Breast epithelium (tissue), 4 donors: ENCODE data around the gene CD164L2. TPM values are rescaled to one million over a fixed set of nuclear protein-coding genes. Genes with fewer than 3 reads are reported as not detected.
A peak's percentile ranks its signal among the peaks of the same experiment; 100 is the strongest.

Experiments
- DNase-seq, 2 donors: peaks; one replicate each; pipeline ENCODE4 v3.0.0-alpha.2; 2019; ENCODE audit warnings: low spot score in 2 of 2
- H3K27ac ChIP-seq, 2 donors: fragments of 200-600 bp; sonication (generic) in 1 of 2; one replicate each; pipeline ENCODE4 v1.5.1; 2016 to 2019; ENCODE audit warnings: mild to moderate bottlenecking in 1 of 2
- H3K27me3 ChIP-seq, 2 donors: fragments of 200-600 bp; sonication (generic) in 1 of 2; one replicate each; pipeline versions ENCODE4 v1.5.1 to v1.6.0; 2017 to 2019; ENCODE audit warnings: control low read depth in 1 of 2, mild to moderate bottlenecking in 1 of 2
- H3K36me3 ChIP-seq: fragments of 200-600 bp; one replicate; pipeline ENCODE4 v1.5.1; 2019
- H3K4me1 ChIP-seq, 2 donors: fragments of 200-600 bp; sonication (generic); one replicate each; pipeline ENCODE4 v1.5.1; 2016 to 2019; ENCODE audit warnings: control low read depth in 1 of 2
- H3K4me3 ChIP-seq, 3 donors: fragments of 200-600 bp; sonication (generic); 1 replicate in 2 of 3; 2 replicates in 1 of 3; pipeline ENCODE4 v1.5.1; 2016 to 2019; ENCODE audit warnings: mild to moderate bottlenecking in 3 of 3, moderate library complexity in 2 of 3
- H3K9me3 ChIP-seq, 2 donors: fragments of 200-600 bp; sonication (generic) in 1 of 2; one replicate each; pipeline ENCODE4 v1.5.1; 2016 to 2019; ENCODE audit warnings: control low read depth in 1 of 2
- POLR2A ChIP-seq: fragments of 450-650 bp; IDR thresholded peaks from one replicate; pipeline ENCODE4 v1.6.1; 2016; ENCODE audit warnings: antibody characterized with exemption, mild to moderate bottlenecking, moderate library complexity
- POLR2AphosphoS5 ChIP-seq, 3 donors: sonication (generic); formaldehyde crosslinking; IDR thresholded peaks; one replicate each; pipeline ENCODE4 v1.6.1; 2017; ENCODE audit warnings: antibody characterized with exemption in 3 of 3
- intact Hi-C: fragments of 100-400 bp; cut with DNase I; formaldehyde crosslinking; loops from one replicate; pipeline ENCODE4 v1.15.1; 2023; ENCODE audit warnings: low total_unique reads
- total RNA-seq, 3 donors: library from RNA; depleted of rRNA; stranded (reverse); fragments of >200 nt; gene quantifications; one replicate each; pipeline ENCODE4 v1.1.0, GENCODE V29; 2016
- TF ChIP-seq, protein P1 (sequence below), 3 donors: fragments of 450-650 bp; IDR thresholded peaks; one replicate each; pipeline ENCODE4 v1.5.1; 2016 to 2017; ENCODE audit warnings: antibody characterized with exemption in 3 of 3, mild to moderate bottlenecking in 3 of 3, moderate library complexity in 3 of 3

The CD164L2 gene
- total RNA-seq, 3 donors from 2014 or later, result 0.66 to 5.3 TPM; not detected in 1

DNA sequence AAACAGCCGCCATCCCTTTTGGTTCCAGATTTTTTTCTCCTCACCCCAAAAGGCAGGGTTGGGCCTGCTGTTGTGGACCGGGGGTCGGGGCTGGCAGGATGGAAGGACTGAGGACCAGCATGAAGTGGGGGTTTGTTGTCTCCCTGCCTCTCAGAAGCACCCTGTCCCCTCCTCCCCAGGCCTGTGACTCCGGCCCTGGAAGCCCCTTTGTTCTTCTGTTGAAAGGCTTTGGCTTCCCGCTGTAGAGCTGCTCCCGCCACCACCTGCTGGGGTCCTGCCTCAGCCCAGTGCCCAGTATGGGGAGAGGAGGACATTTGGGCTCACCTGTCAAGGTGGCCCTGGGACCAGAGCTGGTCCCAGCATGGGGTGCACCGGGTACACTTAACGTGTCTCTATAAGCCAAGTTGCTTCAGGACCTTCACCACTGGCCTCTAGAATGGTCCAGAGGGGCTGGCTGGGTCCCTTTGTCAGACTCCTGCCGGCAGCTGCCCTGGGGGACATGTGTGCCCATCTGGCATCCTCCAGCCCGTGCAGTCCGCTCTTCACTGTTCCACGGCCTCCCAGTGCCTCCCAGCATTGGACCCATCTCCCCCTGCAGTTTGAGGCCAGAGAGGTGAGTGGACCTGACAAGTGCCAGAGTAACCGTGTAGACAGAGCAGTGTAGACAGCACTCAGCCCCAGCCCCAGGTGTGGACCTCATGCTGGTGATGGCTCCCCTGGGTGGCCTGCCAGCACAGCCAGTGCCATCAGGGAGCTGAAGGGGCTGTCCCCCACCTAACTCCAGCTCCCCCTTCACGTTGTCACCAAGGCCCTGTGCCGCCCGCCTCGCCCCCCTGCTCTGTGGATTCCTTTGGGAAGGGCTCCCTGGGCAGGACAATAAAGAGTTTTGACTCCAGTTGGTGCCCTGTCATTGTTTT, 47.4 kb downstream of the CD164L2 start:
- no peak overlapping the region for H3K4me3 ChIP-seq
- DNase-seq, result no peak
- H3K4me1 ChIP-seq, result no peaks in the 10 kb centered on the region
- H3K36me3 ChIP-seq, result peaks cover 5% of the 10 kb centered on the region
- TF ChIP-seq, protein P1, sequence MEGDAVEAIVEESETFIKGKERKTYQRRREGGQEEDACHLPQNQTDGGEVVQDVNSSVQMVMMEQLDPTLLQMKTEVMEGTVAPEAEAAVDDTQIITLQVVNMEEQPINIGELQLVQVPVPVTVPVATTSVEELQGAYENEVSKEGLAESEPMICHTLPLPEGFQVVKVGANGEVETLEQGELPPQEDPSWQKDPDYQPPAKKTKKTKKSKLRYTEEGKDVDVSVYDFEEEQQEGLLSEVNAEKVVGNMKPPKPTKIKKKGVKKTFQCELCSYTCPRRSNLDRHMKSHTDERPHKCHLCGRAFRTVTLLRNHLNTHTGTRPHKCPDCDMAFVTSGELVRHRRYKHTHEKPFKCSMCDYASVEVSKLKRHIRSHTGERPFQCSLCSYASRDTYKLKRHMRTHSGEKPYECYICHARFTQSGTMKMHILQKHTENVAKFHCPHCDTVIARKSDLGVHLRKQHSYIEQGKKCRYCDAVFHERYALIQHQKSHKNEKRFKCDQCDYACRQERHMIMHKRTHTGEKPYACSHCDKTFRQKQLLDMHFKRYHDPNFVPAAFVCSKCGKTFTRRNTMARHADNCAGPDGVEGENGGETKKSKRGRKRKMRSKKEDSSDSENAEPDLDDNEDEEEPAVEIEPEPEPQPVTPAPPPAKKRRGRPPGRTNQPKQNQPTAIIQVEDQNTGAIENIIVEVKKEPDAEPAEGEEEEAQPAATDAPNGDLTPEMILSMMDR (IDR thresholded peaks at IDR 0.05), result no peak
- TF ChIP-seq POLR2AphosphoS5 (IDR thresholded peaks at IDR 0.05), result no peak
- TF ChIP-seq POLR2A, result no peak
- no peak overlapping the region for H3K27ac ChIP-seq
- intact Hi-C loops, result no loop called here
- H3K9me3 ChIP-seq, result no peaks in the 10 kb centered on the region
- H3K27me3 ChIP-seq, result no peaks in the 10 kb centered on the region

DNA sequence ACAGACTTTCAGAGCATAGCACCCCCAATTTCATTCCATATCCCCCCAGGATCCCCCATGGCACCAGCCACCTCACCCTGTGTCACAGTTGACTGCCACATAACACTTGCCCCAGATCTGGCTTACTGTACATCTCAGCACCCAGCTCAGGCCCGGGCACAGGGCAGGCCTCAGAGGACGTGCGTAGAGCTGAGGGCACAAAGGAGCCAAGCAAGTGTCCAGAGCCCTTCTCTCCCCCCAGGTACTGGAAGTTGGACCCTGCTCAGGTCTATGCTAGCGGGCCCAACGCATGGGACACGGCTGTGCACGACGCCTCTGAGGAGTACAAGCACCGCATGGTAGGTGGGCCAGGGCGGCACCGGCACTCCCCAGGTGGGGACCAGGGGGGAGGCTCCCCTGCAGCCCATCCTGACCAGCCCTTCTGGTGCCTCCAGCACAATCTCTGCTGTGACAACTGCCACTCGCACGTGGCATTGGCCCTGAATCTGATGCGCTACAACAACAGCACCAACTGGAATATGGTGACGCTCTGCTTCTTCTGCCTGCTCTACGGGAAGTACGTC, 49.3 kb downstream of the CD164L2 start:
- Histone ChIP-seq H3K4me3 (no peak overlapping the region), H3K36me3 (peaks cover 5% of the 10 kb centered on the region), H3K9me3 (no peaks in the 10 kb centered on the region), H3K27me3 (no peaks in the 10 kb centered on the region), H3K4me1 (no peaks in the 10 kb centered on the region), H3K27ac (no peak overlapping the region)
- intact Hi-C loops, result no loop called here
- DNase-seq, result no peak
- TF ChIP-seq, protein P1 (IDR thresholded peaks at IDR 0.05), result no peak
- no peak for TF ChIP-seq POLR2AphosphoS5 (IDR thresholded peaks at IDR 0.05)
- no peak for TF ChIP-seq POLR2A

- H3K36me3 ChIP-seq, result peaks cover 5% of the 10 kb centered on the region
- no peaks in the 10 kb centered on the region for H3K27me3 ChIP-seq
- no peak overlapping the region for H3K4me3 ChIP-seq
- DNase-seq, result no peak
- no peaks in the 10 kb centered on the region for H3K4me1 ChIP-seq
- H3K27ac ChIP-seq, result peak overlapping the region in 1 of 2 donors; percentile 27
- no peak for TF ChIP-seq POLR2AphosphoS5 (IDR thresholded peaks at IDR 0.05)
- TF ChIP-seq, protein P1 (IDR thresholded peaks at IDR 0.05), result peak in 2 of 3 donors; percentile 65 to 73
- H3K9me3 ChIP-seq, result no peaks in the 10 kb centered on the region
- intact Hi-C loops, result no loop called here
Measured at GRCh38 chr1:27332536-27333281, 50.4 kb downstream of the CD164L2 start.

DNA sequence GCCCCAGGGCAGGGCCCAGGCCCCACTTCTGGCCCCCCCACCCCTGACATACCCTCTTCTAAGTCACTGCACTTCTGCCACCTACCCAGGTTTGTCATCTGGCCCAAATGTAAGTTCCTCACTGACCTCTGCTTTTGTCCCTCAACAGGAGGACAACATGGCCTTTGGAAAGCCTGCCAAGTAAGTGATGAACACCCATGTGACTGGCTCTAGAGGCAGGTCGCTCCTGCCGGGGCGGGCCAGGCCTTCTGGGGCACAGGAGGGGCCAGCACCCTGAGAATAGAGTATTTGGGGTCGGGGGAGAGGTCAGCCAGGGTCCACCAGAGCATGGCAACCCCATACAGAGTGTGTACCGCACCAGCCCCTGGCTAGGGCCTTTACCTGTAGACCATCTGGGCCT, 51.2 kb downstream of the CD164L2 start:
- H3K27me3 ChIP-seq, result no peaks in the 10 kb centered on the region
- intact Hi-C loops, result no loop called here
- H3K27ac ChIP-seq, result no peak overlapping the region
- no peak for DNase-seq
- no peaks in the 10 kb centered on the region for H3K9me3 ChIP-seq
- TF ChIP-seq, protein P1 (IDR thresholded peaks at IDR 0.05), result no peak
- TF ChIP-seq POLR2A, result no peak
- no peak for TF ChIP-seq POLR2AphosphoS5 (IDR thresholded peaks at IDR 0.05)
- no peak overlapping the region for H3K4me3 ChIP-seq
- no peaks in the 10 kb centered on the region for H3K4me1 ChIP-seq
- peaks cover 5% of the 10 kb centered on the region for H3K36me3 ChIP-seq
